T-helper 1 cell treated with Interleukin-12 subunit alpha and Interleukin-12 subunit beta and Interleukin-4 antibody, amounts not matched to agents 30 ng/mL and 1 ng/mL, for 36 hours (primary cell): ENCODE results near the gene PGPEP1. TPM values are rescaled to one million over a fixed set of nuclear protein-coding genes. Genes with fewer than 3 reads are reported as not detected.
"Not testable (repeated sequence)": the region's sequence is repeated elsewhere in the genome, so short reads cannot be mapped to it uniquely, and the experiment has no call there.

Experiments
- intact Hi-C: fragments of 100-400 bp; cut with micrococcal nuclease; formaldehyde crosslinking; loops from one replicate; pipeline ENCODE4 v1.15.1; 2024
- total RNA-seq: library from RNA; stranded (reverse); gene quantifications from 2 replicates; pipeline ENCODE4 v1.2.3, GENCODE V29; 2022

The PGPEP1 gene
- total RNA-seq, 1 donor from 2014 or later = 29.2 TPM

DNA sequence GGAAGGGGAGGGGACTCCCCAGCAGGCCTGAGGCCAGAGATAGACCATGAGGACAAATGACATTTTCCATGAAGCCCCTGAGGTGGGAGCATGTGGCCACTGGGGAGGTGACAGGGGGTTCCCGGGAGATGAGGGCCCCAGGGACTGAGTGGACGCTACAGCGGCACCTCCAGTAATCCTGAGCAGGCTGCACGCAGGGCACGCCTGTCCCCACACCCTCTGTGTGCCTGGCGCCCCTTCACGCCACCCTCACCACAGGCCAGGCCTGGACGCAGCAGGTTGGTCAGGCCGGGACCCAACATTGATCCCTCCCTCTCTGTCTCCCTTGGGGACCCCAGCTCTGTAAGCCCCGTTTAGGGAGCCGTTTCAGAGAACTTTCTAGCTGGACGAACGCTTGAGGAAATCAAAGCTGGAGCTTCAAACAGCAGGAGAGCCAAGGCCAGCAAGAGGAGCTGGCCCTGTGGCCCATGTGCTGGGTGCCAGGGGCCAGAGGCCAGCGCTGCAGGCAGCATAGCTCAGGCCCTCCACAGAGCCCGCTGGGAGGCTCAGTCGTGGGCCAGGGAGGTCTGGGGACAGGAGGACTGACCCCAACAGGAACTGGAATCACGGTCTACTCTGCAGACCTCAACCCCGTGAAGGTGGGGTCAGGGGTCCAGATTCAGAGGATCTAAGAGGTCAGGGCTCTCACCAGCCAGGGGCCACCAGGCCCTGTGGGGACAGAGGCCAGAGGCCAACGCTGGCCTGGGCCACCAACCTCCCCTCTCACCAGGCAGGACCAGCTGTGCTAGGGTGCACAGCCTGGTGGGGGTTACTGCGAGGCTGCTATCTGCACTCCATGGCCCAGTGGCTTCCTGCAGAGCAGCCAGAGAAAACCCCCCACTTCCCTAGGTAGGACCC lies 32.1 kb upstream of the PGPEP1 start:
- intact Hi-C loops = no loop called here

GRCh38 chr19:18308948-18309325 lies 31.5 kb upstream of the PGPEP1 start:
- intact Hi-C loops = no loop called here

DNA sequence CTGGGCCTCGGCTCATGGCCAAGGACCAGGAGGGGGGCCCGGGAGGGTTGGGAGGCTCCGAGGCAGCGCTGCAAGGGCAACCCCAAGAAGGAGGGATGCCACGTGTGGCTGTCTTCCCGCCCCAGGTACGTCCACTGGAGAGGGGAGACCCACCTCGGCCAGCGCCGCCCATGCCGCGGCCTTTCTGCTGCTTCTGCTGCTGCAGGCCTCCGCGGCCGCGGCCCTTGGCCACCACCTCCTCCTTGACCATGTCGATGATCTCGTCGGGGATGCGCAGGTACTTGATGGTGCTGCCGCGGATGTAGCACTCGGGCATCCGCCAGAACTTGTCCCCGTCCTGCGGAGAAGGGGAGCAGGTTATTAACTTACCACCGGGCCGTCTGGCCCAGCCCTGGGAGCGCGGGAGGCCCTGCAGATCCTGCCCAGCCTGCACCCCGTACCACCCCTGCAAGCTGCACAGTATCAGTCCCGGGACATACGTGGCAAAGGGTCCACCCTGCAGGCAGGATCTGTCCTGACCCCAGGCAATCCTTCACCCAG lies 30.8 kb upstream of the PGPEP1 start:
- intact Hi-C loops = no loop called here

DNA sequence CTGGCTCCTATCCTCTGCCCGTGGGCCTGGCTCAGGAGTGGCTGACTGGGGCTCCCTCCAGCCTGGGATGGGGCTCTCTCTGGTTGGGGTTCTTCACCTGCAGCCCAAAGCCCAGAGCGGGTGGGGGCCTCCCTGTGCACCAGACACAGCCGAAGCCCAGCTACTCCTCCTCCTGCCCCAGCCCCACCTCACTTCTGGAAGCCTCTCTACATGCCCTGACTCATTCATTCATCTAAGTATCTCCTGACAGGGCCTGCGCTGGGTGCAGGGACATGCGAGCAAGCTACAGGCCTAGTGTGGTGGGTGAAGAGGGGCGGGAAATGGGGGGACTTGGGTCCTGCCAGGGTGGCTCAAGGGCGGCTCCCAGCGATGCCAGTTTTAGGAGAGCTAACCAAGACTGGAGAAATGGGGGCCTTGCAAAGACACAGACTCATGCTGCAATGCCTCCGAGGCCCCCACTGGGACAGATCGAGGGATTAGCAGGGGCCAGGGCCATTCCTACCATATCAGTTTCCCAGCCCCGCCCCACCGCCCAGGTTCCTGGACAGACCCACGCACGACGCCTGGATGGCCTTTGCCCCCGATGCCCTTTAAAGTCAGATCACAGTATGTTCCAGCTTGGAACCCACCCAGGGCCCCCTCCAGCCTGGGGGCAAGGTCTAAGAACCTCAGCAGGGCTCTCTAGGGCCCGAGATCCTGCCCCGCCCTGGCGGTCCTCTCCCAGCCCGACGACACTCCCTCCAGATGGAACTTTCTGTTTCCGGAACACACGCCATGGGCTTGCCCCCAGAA lies 30.1 kb upstream of the PGPEP1 start:
- intact Hi-C loops = no loop called here

GRCh38 chr19:18310966-18311365 lies 29.4 kb upstream of the PGPEP1 start:
- intact Hi-C loops = no loop called here

DNA sequence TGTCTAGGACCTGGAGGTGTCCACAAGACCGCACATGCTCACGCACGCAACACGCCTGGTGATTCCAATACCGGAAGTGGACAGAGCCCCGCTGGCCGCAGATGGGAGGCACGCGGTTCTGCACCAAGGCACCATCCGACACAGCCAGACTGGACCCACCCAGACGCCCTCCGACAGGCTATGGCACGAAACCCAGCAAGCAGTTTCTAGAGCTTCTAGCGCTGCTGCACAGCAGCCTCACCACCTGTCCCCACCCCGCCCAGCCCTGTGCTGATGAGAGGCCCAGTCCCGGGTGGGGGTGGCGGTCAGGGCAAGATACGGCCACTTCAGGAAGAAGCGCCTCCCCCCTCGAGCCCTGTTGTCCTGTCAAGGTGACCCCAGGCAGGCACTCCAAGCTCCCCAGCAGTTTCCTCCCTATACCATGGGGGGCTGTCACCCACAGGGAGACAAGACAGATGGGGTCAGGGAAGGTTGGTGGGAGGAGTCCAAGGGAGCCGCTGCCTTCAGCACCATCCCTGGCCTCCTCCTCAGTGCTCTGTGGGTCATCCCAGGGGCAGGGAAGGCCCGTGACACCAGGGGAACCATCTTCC lies 28.8 kb upstream of the PGPEP1 start:
- intact Hi-C loops = no loop called here

- intact Hi-C loops = no loop called here
These were observed 28.3 kb upstream of the PGPEP1 start for GRCh38 chr19:18312092-18312534.

DNA sequence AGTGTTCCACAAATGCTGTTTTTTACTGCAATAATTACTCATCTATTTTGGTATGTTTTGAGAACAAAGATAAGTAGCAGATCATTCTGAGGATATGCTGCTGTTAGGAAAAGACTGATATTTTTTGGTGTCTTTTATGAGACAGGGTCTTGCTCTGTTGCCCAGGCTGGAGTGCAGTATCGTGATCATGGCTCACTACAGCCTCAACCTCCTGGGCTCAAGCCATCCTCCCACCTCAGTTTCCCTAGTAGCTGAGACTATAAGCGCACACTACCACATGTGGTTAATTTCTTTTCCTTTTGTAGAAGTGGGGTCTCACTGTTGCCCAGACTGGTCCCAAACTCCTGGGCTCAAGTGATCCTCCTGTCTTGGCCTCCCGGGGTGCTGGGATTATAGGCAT lies 27.0 kb upstream of the PGPEP1 start:
- intact Hi-C loops = no loop called here

GRCh38 chr19:18317961-18318800 lies 22.2 kb upstream of the PGPEP1 start:
- intact Hi-C loops = loop anchor here (1.0 kb wide), 1 partner anchor 14 kb away; no protein-coding TSS in a partner anchor

DNA sequence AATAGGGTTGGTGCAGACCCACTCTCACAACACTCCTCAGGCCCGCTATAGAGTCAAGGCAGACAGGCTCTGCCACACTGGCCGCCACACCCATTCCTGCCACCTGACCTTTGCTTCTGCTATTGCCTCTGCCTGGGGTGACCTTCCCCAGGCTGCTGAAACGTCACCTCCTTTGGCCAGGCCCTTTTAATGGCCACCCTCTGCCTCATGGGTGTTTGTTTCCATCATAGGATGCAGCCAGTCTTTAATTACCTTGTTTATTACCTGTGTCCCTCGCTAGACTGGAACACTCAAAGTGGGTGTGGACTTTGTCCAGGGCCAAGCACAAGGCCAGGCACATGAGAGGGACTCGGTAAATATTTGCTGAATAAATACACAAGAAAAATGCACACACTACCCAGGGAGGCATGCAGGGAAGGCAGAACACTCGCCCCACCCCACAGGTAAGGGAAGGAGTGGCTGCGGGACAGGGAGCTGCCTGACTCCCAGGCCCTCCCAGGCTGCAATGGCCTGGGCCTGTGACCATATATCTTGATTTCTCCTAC lies 20.7 kb upstream of the PGPEP1 start:
- intact Hi-C loops = no loop called here

GRCh38 chr19:18320865-18321733 lies 19.3 kb upstream of the PGPEP1 start:
- intact Hi-C loops = no loop called here

- intact Hi-C loops = loop anchor here (2.0 kb wide), 1 partner anchor 19 kb away; the partner anchor contains the start of gene PGPEP1
These were observed 18.7 kb upstream of the PGPEP1 start for GRCh38 chr19:18321734-18322102.

DNA sequence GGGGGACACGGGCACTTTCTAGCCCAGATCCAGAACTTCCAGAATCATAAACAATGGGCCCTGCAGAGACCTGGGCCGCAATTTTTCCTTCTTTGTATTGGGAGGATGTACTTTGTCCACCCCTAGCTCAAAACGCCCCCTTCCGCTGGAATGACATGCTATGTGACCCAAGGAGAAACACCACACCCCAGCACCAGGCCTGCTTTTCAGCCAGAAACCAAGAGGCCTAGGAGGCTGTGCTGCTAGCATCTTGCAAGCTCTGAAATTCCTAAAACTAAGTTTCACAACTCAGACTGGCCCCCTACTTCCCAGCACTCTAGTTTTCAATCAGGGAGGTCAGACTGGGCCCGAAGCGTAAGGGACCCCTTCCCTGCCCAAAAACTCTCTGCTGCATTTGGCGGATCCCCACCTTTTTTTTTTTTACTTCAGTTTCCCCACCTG lies 18.1 kb upstream of the PGPEP1 start:
- intact Hi-C loops = loop anchor here (2.0 kb wide), 1 partner anchor 18 kb away; the partner anchor contains the start of gene PGPEP1

DNA sequence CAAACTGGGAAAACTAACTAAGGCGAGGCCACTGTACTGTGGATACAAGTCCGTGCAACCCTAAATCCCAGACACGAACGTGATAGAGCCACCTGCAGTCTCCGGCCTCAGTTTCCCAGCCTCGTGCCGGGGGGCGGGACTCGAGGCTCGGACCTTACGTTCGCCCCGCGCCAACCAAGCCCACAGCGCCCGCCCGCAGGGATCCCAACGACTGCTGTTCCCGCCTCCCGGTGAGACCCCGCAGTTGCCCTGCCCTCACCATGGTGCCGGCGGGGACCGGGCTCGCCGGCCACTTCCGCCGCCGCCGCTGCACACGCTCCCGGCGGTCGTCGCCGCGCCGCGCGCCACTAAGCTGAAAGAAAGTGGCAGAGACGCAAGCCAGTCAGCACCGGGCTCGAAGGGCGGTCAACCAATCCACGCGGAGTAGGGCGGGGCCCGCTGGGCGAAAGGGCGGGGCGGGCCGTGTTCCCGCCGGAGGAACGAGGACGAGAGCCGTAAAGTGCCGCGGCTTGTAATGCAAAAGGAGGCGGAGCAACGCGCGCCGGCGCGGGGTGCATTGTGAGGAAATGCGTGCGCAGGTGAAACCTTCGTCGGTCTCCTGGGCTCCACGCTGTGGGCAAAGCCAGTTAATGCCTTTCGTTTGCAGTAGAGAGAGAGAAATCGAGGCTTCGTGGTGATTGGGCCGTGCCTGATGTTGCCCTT lies 17.5 kb upstream of the PGPEP1 start, which contains the start of gene LSM4:
LSM4 (minus strand) TSS at position 318 of the 702 bp plus-strand sequence; CDS start at position 262, 56 bp downstream.
- intact Hi-C loops = loop anchor here (1.0 to 2.0 kb wide), 7 partner anchors 18 to 171 kb away; partner anchors contain the start of genes PGPEP1 and RAB3A

GRCh38 chr19:18324373-18324731 lies 16.0 kb upstream of the PGPEP1 start:
- intact Hi-C loops = not testable (repeated sequence)

- intact Hi-C loops = no loop called here
These were observed 13.6 kb upstream of the PGPEP1 start for GRCh38 chr19:18326772-18327171.

DNA sequence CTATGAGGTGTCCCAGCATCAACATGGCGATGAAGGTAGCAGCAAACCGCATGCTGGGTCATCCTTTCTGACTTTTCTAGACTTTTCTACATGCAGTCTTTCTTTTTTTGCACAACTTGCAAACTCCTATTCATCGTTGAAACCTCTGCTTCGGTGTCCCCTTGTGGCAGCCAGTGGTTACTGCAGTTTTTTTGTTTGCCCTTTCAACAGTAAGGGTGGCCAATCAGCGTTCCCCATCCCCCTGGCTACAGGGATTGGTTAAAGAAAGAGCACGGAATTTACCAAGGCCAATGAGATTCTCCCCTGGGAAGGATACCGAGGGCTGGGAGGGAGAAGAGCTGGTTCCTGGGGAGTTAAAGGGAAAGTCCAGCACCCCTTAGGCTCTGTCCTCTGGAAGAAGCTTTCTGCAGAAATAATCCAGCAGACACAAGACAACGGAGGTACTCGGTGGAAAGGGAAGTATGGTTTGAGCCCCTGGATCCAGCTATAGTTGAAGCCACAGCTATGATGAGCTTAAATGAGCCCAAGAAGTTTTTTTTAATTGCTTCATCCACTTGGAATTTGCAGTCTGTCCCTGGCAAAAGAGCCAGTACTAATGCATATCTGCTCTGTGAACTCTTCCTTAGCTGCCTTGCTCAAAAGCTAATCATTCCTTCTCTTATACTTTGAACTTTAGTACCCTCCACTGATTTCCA lies 11.9 kb upstream of the PGPEP1 start:
- intact Hi-C loops = loop anchor here (1.0 kb wide), 10 partner anchors 13 to 136 kb away; partner anchors contain the start of gene RAB3A

- intact Hi-C loops = no loop called here
These were observed 11.4 kb upstream of the PGPEP1 start for GRCh38 chr19:18329035-18329376.
